OCI-LY1 (cell line): ENCODE results near the gene MYCT1.

Experiments
- EZH2 ChIP-seq: fragments of 200-600 bp; sonication (generic), shearing (Covaris generic); IDR thresholded peaks from 2 replicates; pipeline ENCODE4 v1.8.0; 2017; ENCODE audit warnings: borderline replicate concordance, mixed run types, mild to moderate bottlenecking, antibody characterized with exemption, low read length, moderate library complexity, mixed read lengths
- TF ChIP-seq, protein P1 (sequence below): fragments of 200-600 bp; sonication (generic), shearing (Covaris generic); IDR thresholded peaks from 2 replicates; pipeline ENCODE4 v1.5.1; 2017; ENCODE audit warnings: mild to moderate bottlenecking, antibody characterized with exemption, low read length, moderate library complexity, mixed read lengths

GRCh38 chr6:152769993-152770392, 72.3 kb downstream of the MYCT1 start:
- TF ChIP-seq, protein P1, sequence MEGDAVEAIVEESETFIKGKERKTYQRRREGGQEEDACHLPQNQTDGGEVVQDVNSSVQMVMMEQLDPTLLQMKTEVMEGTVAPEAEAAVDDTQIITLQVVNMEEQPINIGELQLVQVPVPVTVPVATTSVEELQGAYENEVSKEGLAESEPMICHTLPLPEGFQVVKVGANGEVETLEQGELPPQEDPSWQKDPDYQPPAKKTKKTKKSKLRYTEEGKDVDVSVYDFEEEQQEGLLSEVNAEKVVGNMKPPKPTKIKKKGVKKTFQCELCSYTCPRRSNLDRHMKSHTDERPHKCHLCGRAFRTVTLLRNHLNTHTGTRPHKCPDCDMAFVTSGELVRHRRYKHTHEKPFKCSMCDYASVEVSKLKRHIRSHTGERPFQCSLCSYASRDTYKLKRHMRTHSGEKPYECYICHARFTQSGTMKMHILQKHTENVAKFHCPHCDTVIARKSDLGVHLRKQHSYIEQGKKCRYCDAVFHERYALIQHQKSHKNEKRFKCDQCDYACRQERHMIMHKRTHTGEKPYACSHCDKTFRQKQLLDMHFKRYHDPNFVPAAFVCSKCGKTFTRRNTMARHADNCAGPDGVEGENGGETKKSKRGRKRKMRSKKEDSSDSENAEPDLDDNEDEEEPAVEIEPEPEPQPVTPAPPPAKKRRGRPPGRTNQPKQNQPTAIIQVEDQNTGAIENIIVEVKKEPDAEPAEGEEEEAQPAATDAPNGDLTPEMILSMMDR: no peak
- TF ChIP-seq EZH2: no peak
